K562 (cell line): ENCODE results near the gene GLI1. TPM values are rescaled to one million over a fixed set of nuclear protein-coding genes. Genes with fewer than 3 reads are reported as not detected.

ENCODE experiments used
- BRF1 ChIP-seq: IDR thresholded peaks from 3 replicates; pipeline ENCODE4 v1.6.1; 2011; ENCODE audit warnings: borderline replicate concordance, mild to moderate bottlenecking; ENCODE audit not compliant: insufficient read length; ENCODE audit errors: extremely low read depth
- CHD4 ChIP-seq: fragments of 200-600 bp; sonication (generic); IDR thresholded peaks from 3 replicates; pipeline ENCODE4 v1.6.1; 2012; ENCODE audit warnings: low read depth, mild to moderate bottlenecking, mixed read lengths, low read length, inconsistent platforms; ENCODE audit not compliant: insufficient read depth, insufficient replicate concordance, poor library complexity, severe bottlenecking
- HMGN3 ChIP-seq: IDR thresholded peaks from 2 replicates; pipeline ENCODE4 v1.6.1; 2011; ENCODE audit warnings: borderline replicate concordance, low read depth, mild to moderate bottlenecking, mixed read lengths, low read length; ENCODE audit not compliant: insufficient read length; ENCODE audit errors: extremely low read depth
- IFI16 ChIP-seq: fragments of 250-450 bp; sonication (Bioruptor Pico); IDR thresholded peaks from 2 replicates; pipeline ENCODE4 v2.1.2; 2022; ENCODE audit warnings: mild to moderate bottlenecking, inconsistent platforms
- KDM5B ChIP-seq: fragments of 200-600 bp; sonication (generic); IDR thresholded peaks from 2 replicates; pipeline ENCODE4 v1.6.1; 2012; ENCODE audit warnings: low read depth, mild to moderate bottlenecking, moderate library complexity, low read length, control low read depth, inconsistent platforms; ENCODE audit not compliant: insufficient replicate concordance
- MEF2A ChIP-seq: IDR thresholded peaks from 2 replicates; pipeline ENCODE4 v1.6.1; 2011; ENCODE audit warnings: low read depth, mild to moderate bottlenecking, low read length, moderate library complexity; ENCODE audit not compliant: control insufficient read depth
- NFE2 ChIP-seq: IDR thresholded peaks from 2 replicates; pipeline ENCODE4 v1.6.1; 2014; ENCODE audit warnings: antibody characterized with exemption, low read depth
- NONO ChIP-seq, 2 experiments: fragments of 200-400 bp in 1 of 2; fragments of 450-650 bp in 1 of 2; formaldehyde crosslinking in 1 of 2; IDR thresholded peaks; 2 replicates each; pipeline ENCODE4 v1.6.1; 2017; ENCODE audit warnings: low read depth in 2 of 2, mild to moderate bottlenecking in 2 of 2, moderate library complexity in 2 of 2, low read length in 1 of 2
- PYGO2 ChIP-seq: fragments of 450-650 bp; IDR thresholded peaks from 2 replicates; pipeline ENCODE4 v1.6.1; 2016; ENCODE audit warnings: mild to moderate bottlenecking, missing genetic modification characterization, moderate library complexity, missing compliant biosample characterization
- RBM34 ChIP-seq: fragments of 200-400 bp; formaldehyde crosslinking; IDR thresholded peaks from 2 replicates; pipeline ENCODE4 v1.6.1; 2018; ENCODE audit warnings: low read length, borderline replicate concordance; ENCODE audit not compliant: insufficient read depth
- RBM39 ChIP-seq: fragments of 200-400 bp; formaldehyde crosslinking; optimal IDR thresholded peaks from 2 replicates; pipeline ENCODE3; 2018; ENCODE audit warnings: low read depth, low read length
- RCOR1 ChIP-seq, 2 experiments: IDR thresholded peaks; 2 replicates each; pipeline ENCODE4 v1.6.1; 2012; ENCODE audit warnings: low read depth in 2 of 2, low read length in 2 of 2, borderline replicate concordance in 1 of 2, improper control_type of control experiment in 1 of 2
- SAFB ChIP-seq: fragments of 200-400 bp; formaldehyde crosslinking; IDR thresholded peaks from 2 replicates; pipeline ENCODE4 v1.6.1; 2017; ENCODE audit warnings: low read depth, low read length, borderline replicate concordance
- STAG1 ChIP-seq: sonication (generic); formaldehyde crosslinking; IDR thresholded peaks from 2 replicates; pipeline ENCODE4 v1.5.0; 2020; ENCODE audit warnings: missing genetic modification reagents, borderline replicate concordance
- TAF15 ChIP-seq: fragments of 200-400 bp; formaldehyde crosslinking; IDR thresholded peaks from 2 replicates; pipeline ENCODE4 v1.6.1; 2017; ENCODE audit warnings: mild to moderate bottlenecking, low read depth, low read length, moderate library complexity
- TARDBP ChIP-seq: fragments of 450-650 bp; IDR thresholded peaks from 2 replicates; pipeline ENCODE4 v1.6.1; 2016
- TOE1 ChIP-seq, 2 experiments: fragments of 450-650 bp in 1 of 2; sonication (generic) in 1 of 2; formaldehyde crosslinking in 1 of 2; IDR thresholded peaks; 2 replicates each; pipeline versions ENCODE4 v1.7.1 to v1.8.0; 2016 to 2022; ENCODE audit warnings: borderline replicate concordance in 2 of 2, mild to moderate bottlenecking in 2 of 2, antibody characterized with exemption in 1 of 2, inconsistent platforms in 1 of 2, low read depth in 1 of 2, missing genetic modification reagents in 1 of 2, moderate library complexity in 1 of 2
- ZNF41 ChIP-seq: fragments of 250-450 bp; sonication (Bioruptor Pico); conservative IDR thresholded peaks from 2 replicates; pipeline ENCODE4 v1.4.0; 2020; ENCODE audit warnings: mild to moderate bottlenecking
- polyA plus RNA-seq, 8 experiments: library from polyadenylated mRNA; depleted of rRNA in 4 of 8; stranded (reverse) in 5 of 8; unstranded in 3 of 8; fragments of >200 nt; fragmentation: Nextera tagmentation in 2 of 8; fragmentation: Illumina TruSeq in 1 of 8; extraction: Ambion mirVana in 2 of 8; extraction: Trizol in 1 of 8; gene quantifications; 2 replicates each; pipeline versions ENCODE4 v1.2.1 to v1.2.3, GENCODE V29; 2011 to 2014; ENCODE audit warnings: inconsistent platforms in 1 of 8, missing spikeins in 1 of 8
- total RNA-seq, 7 experiments: library from RNA; depleted of rRNA in 6 of 7; stranded (reverse); fragments of >200 nt in 6 of 7; fragmentation: Illumina TruSeq in 2 of 7; extraction: Trizol in 2 of 7; gene quantifications; 2 replicates each; pipeline versions ENCODE4 v1.2.1 to v1.2.3, GENCODE V29; 2011 to 2021; ENCODE audit warnings: low replicate concordance in 1 of 7
- TF ChIP-seq, protein P1 (sequence below): conservative IDR thresholded peaks from 2 replicates; pipeline ENCODE4 v1.6.1; 2011; ENCODE audit warnings: low read depth, mild to moderate bottlenecking, low read length; ENCODE audit not compliant: control insufficient read depth
- TF ChIP-seq, protein P2 (sequence below): fragments of 250-450 bp; sonication (Bioruptor Pico); IDR thresholded peaks from 2 replicates; pipeline ENCODE4 v1.5.0; 2021
- TF ChIP-seq, protein P3 (sequence below): fragments of 450-650 bp; formaldehyde crosslinking; IDR thresholded peaks from 2 replicates; pipeline ENCODE4 v1.4.0; 2020; ENCODE audit warnings: mild to moderate bottlenecking, moderate library complexity

The GLI1 gene
- total and polyA plus RNA-seq, 9 of the 15 experiments (the other 6 are each of a cell fraction or from before 2014, with no cell fraction given) = 0.24 to 3.7 (median 0.61) TPM

DNA sequence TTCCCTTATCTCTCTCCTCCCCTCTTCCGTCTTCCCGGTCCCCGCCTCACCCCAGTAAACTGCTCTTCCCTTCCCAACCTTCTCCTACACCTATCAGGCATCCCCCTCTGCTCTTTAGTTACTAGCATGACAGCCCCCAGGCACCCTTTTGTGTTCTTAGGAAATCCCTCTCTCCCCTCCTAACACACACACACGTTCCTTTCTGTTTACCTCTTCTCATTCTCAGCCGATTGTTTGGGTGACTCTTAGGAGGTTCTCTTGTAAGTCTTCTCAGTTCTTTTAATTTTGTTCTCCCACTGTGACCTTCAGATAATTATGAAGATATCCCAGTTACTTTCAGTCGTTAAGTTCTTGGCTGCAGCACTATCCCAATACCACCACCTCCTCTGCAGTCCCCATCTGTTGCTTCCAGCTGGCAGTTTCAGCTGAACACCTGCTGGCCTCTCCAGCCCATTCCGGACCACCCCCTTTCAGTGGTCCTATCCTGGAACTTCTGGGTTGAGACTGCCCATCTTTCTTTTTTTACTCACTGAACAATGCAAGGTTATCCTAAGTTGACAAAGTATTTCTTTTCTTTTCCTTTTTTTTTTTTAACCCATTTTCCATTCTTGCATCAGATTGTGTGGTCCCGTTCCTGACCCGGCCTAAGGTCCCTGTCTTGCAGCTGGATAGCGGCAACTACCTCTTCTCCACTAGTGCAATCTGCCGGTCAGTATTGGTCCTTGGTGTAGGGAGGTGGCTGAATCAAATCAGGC is 29.0 kb downstream of the GLI1 start (continued):
- TF ChIP-seq, protein P1, sequence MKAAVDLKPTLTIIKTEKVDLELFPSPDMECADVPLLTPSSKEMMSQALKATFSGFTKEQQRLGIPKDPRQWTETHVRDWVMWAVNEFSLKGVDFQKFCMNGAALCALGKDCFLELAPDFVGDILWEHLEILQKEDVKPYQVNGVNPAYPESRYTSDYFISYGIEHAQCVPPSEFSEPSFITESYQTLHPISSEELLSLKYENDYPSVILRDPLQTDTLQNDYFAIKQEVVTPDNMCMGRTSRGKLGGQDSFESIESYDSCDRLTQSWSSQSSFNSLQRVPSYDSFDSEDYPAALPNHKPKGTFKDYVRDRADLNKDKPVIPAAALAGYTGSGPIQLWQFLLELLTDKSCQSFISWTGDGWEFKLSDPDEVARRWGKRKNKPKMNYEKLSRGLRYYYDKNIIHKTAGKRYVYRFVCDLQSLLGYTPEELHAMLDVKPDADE = no peak
- TF ChIP-seq STAG1 (CRISPR knock-in tag) (no peak), SAFB (no peak), ZNF41 (CRISPR knock-in tag) (no peak), RCOR1 (IDR thresholded peaks at IDR 0.05; ENCODE audit: borderline replicate concordance in 1 of 2, low read depth in 2 of 2, low read length in 2 of 2) (no peak), TAF15 (no peak), CHD4 (no peak), TOE1 (IDR thresholded peaks at IDR 0.05; ENCODE audit: borderline replicate concordance) (0 out of 2 replicates have a peak, but pooled peaks have one; percentile 52), TOE1 (CRISPR knock-in tag; IDR thresholded peaks at IDR 0.05; ENCODE audit: borderline replicate concordance, low read depth) (no peak), BRF1 (no peak), HMGN3 (no peak), RBM39 (no peak), TARDBP (no peak), IFI16 (CRISPR knock-in tag) (no peak), RBM34 (no peak), MEF2A (no peak), NFE2 (no peak), PYGO2 (no peak), KDM5B (no peak), NONO (IDR thresholded peaks at IDR 0.05; ENCODE audit: low read depth in 2 of 2, low read length in 1 of 2) (no peak)
- TF ChIP-seq, protein P2, sequence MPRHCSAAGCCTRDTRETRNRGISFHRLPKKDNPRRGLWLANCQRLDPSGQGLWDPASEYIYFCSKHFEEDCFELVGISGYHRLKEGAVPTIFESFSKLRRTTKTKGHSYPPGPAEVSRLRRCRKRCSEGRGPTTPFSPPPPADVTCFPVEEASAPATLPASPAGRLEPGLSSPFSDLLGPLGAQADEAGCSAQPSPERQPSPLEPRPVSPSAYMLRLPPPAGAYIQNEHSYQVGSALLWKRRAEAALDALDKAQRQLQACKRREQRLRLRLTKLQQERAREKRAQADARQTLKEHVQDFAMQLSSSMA = no peak
- TF ChIP-seq, protein P3, sequence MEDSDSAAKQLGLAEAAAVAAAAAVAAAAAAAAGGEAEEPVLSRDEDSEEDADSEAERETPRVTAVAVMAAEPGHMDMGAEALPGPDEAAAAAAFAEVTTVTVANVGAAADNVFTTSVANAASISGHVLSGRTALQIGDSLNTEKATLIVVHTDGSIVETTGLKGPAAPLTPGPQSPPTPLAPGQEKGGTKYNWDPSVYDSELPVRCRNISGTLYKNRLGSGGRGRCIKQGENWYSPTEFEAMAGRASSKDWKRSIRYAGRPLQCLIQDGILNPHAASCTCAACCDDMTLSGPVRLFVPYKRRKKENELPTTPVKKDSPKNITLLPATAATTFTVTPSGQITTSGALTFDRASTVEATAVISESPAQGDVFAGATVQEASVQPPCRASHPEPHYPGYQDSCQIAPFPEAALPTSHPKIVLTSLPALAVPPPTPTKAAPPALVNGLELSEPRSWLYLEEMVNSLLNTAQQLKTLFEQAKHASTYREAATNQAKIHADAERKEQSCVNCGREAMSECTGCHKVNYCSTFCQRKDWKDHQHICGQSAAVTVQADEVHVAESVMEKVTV (CRISPR knock-in tag) = no peak
